ENCODE data around the gene LACTBL1.
"Not testable (repeated sequence)": the region's sequence is repeated elsewhere in the genome, so short reads cannot be mapped to it uniquely, and the experiment has no call there.

Gene LACTBL1

GRCh38 chr1:23013657-23014056, 41.0 kb upstream of the LACTBL1 start:
- no peaks in the 10 kb centered on the region for H3K27me3 ChIP-seq (ENCODE audit: low read length)
- no peaks in the 10 kb centered on the region for H3K9me3 ChIP-seq (ENCODE audit: insufficient read depth, low read length)
- H3K27ac ChIP-seq (ENCODE audit: low read depth, low read length), result no peak overlapping the region
- H3K36me3 ChIP-seq (ENCODE audit: low read length), result no peaks in the 10 kb centered on the region
- peaks cover 6% of the 10 kb centered on the region; the same call in 1 of the 2 replicates for H3F3A ChIP-seq (ENCODE audit: insufficient read depth)
- H3K4me2 ChIP-seq (ENCODE audit: low read depth, low read length, poor library complexity, severe bottlenecking), result no peak overlapping the region
- H2AFZ ChIP-seq (ENCODE audit: low read depth, low read length, severe bottlenecking), result no peak overlapping the region
- no peak overlapping the region for H3K9ac ChIP-seq (ENCODE audit: low read length)
- H3K9me2 ChIP-seq (replicated peaks; ENCODE audit: insufficient read depth, low read length), result no peaks in the 10 kb centered on the region
- no peak overlapping the region for H3K4me3 ChIP-seq (ENCODE audit: insufficient read depth, low read length, poor library complexity, severe bottlenecking)
- H4K20me1 ChIP-seq (ENCODE audit: low read depth, low read length), result no peaks in the 10 kb centered on the region
- no peak for TF ChIP-seq CTCF (IDR thresholded peaks at IDR 0.05; ENCODE audit: insufficient read depth, low read length, poor library complexity, severe bottlenecking)
- TF ChIP-seq EZH2phosphoT487 (conservative IDR thresholded peaks at IDR 0.05; ENCODE audit: low read length), result no peak
- H3K79me2 ChIP-seq (ENCODE audit: insufficient read depth, low read length), result no peaks in the 10 kb centered on the region

GRCh38 chr1:23010025-23010424, 37.4 kb upstream of the LACTBL1 start:
- not testable (repeated sequence) for H4K20me1 ChIP-seq (ENCODE audit: low read depth, low read length); H3K27ac ChIP-seq (ENCODE audit: low read depth, low read length); H3K9me3 ChIP-seq (ENCODE audit: insufficient read depth, low read length); H3K27me3 ChIP-seq (ENCODE audit: low read length); H2AFZ ChIP-seq (ENCODE audit: low read depth, low read length, severe bottlenecking); H3K9ac ChIP-seq (ENCODE audit: low read length); H3K9me2 ChIP-seq (replicated peaks; ENCODE audit: insufficient read depth, low read length); H3K79me2 ChIP-seq (ENCODE audit: insufficient read depth, low read length); H3K4me3 ChIP-seq (ENCODE audit: insufficient read depth, low read length, poor library complexity, severe bottlenecking); H3F3A ChIP-seq (ENCODE audit: insufficient read depth); H3K4me2 ChIP-seq (ENCODE audit: low read depth, low read length, poor library complexity, severe bottlenecking); H3K36me3 ChIP-seq (ENCODE audit: low read length)

GRCh38 chr1:23008901-23009300, 36.2 kb upstream of the LACTBL1 start:
- Histone ChIP-seq H3K27ac (ENCODE audit: low read depth, low read length) (no peak overlapping the region), H3F3A (ENCODE audit: insufficient read depth) (no peaks in the 10 kb centered on the region), H3K79me2 (ENCODE audit: insufficient read depth, low read length) (no peaks in the 10 kb centered on the region), H3K36me3 (ENCODE audit: low read length) (no peaks in the 10 kb centered on the region), H3K9me2 (replicated peaks; ENCODE audit: insufficient read depth, low read length) (no peaks in the 10 kb centered on the region), H3K4me2 (ENCODE audit: low read depth, low read length, poor library complexity, severe bottlenecking) (no peak overlapping the region), H3K9me3 (ENCODE audit: insufficient read depth, low read length) (no peaks in the 10 kb centered on the region), H3K27me3 (ENCODE audit: low read length) (no peaks in the 10 kb centered on the region), H3K4me3 (ENCODE audit: insufficient read depth, low read length, poor library complexity, severe bottlenecking) (no peak overlapping the region), H3K9ac (ENCODE audit: low read length) (no peak overlapping the region), H2AFZ (ENCODE audit: low read depth, low read length, severe bottlenecking) (no peak overlapping the region), H4K20me1 (ENCODE audit: low read depth, low read length) (no peaks in the 10 kb centered on the region)
- no peak for TF ChIP-seq CTCF (IDR thresholded peaks at IDR 0.05; ENCODE audit: insufficient read depth, low read length, poor library complexity, severe bottlenecking)
- TF ChIP-seq EZH2phosphoT487 (conservative IDR thresholded peaks at IDR 0.05; ENCODE audit: low read length), result no peak

GRCh38 chr1:23007106-23007505, 34.4 kb upstream of the LACTBL1 start:
- Histone ChIP-seq H3K79me2 (ENCODE audit: insufficient read depth, low read length) (no peaks in the 10 kb centered on the region), H3K36me3 (ENCODE audit: low read length) (no peaks in the 10 kb centered on the region), H3K9me3 (ENCODE audit: insufficient read depth, low read length) (no peaks in the 10 kb centered on the region), H3K4me2 (ENCODE audit: low read depth, low read length, poor library complexity, severe bottlenecking) (no peak overlapping the region), H3K4me3 (ENCODE audit: insufficient read depth, low read length, poor library complexity, severe bottlenecking) (no peak overlapping the region), H2AFZ (ENCODE audit: low read depth, low read length, severe bottlenecking) (no peak overlapping the region), H4K20me1 (ENCODE audit: low read depth, low read length) (no peaks in the 10 kb centered on the region), H3F3A (ENCODE audit: insufficient read depth) (no peaks in the 10 kb centered on the region), H3K9me2 (replicated peaks; ENCODE audit: insufficient read depth, low read length) (no peaks in the 10 kb centered on the region), H3K27ac (ENCODE audit: low read depth, low read length) (no peak overlapping the region), H3K9ac (ENCODE audit: low read length) (no peak overlapping the region), H3K27me3 (ENCODE audit: low read length) (no peaks in the 10 kb centered on the region)
- TF ChIP-seq CTCF (IDR thresholded peaks at IDR 0.05; ENCODE audit: insufficient read depth, low read length, poor library complexity, severe bottlenecking) (no peak), EZH2phosphoT487 (conservative IDR thresholded peaks at IDR 0.05; ENCODE audit: low read length) (no peak)

- H3K9ac ChIP-seq (ENCODE audit: low read length); H3F3A ChIP-seq (ENCODE audit: insufficient read depth); H3K79me2 ChIP-seq (ENCODE audit: insufficient read depth, low read length); H2AFZ ChIP-seq (ENCODE audit: low read depth, low read length, severe bottlenecking); H3K9me3 ChIP-seq (ENCODE audit: insufficient read depth, low read length); H3K36me3 ChIP-seq (ENCODE audit: low read length); H4K20me1 ChIP-seq (ENCODE audit: low read depth, low read length); H3K4me3 ChIP-seq (ENCODE audit: insufficient read depth, low read length, poor library complexity, severe bottlenecking); H3K27ac ChIP-seq (ENCODE audit: low read depth, low read length); H3K27me3 ChIP-seq (ENCODE audit: low read length); H3K9me2 ChIP-seq (replicated peaks; ENCODE audit: insufficient read depth, low read length); H3K4me2 ChIP-seq (ENCODE audit: low read depth, low read length, poor library complexity, severe bottlenecking): not testable (repeated sequence)
Observed at GRCh38 chr1:23004769-23005168, 32.1 kb upstream of the LACTBL1 start.

Measured in SU-DHL-6 (cell line).